Astrocyte of the spinal cord (primary cell): Measurements from ENCODE around the gene SLC22A23.
"Not testable (repeated sequence)": the region's sequence is repeated elsewhere in the genome, so short reads cannot be mapped to it uniquely, and the experiment has no call there.

ENCODE experiments used
- DNase-seq: peaks from one replicate; pipeline ENCODE4 v3.0.0; 2011; ENCODE audit warnings: low read depth, low spot score
- H3K4me3 ChIP-seq: 2 replicates; pipeline ENCODE4 v1.5.1; 2011; ENCODE audit warnings: low read depth, mild to moderate bottlenecking, low read length, moderate library complexity
- CTCF ChIP-seq: IDR thresholded peaks from 2 replicates; pipeline ENCODE4 v1.5.1; 2012; ENCODE audit warnings: low read depth, mild to moderate bottlenecking, low read length, inconsistent platforms
- in situ Hi-C: cut with HindIII; loops from 2 replicates; pipeline ENCODE4 v1.10.0; 2017; ENCODE audit warnings: low sequenced_read_pairs

Gene SLC22A23

DNA sequence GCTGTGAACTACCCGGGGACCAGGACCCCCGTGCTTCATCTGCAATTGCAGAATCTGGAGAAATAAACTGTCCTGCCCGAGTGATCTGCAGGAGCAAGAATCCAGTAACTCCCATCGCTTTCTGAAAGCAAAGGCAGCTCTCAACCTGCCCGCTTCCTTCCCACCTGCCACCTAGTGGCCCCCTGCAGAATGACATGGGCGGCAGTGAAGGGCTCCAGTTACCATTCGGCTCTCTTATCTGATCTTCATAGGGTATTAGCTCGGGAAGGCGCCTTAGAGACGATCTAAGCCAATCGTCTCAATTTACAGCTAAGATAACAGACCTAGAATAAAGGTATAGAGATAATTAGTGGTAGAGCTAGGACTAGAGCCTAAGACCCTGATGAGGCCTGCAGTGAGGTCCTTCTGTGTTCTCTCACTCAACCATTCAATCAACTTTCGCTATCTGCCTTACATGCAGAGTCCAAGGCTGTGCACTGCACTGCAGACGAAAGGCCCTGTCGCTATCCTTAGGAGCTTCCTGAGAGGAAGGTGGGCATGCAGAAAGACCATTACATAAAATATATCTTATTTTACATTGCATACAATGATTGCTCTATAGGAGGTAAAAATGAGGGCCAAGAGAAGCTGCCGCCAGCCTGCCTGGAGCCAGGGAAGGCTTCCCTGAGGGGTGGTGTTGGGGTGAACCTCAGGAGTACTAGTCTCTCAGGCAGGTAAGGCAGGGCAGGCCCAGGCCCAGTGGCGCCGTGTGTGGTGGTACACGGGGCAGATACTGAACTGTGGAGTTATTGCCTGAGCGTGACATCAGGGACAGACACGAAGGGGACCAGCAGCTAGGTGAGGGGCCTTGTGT is 205.2 kb downstream of the SLC22A23 start:
- DNase-seq = peak; percentile 86
- TF ChIP-seq CTCF = peak; percentile 99
- H3K4me3 ChIP-seq = no peak overlapping the region
- in situ Hi-C loops = no loop called here

- no peak for DNase-seq
- H3K4me3 ChIP-seq = no peak overlapping the region
- in situ Hi-C loops = no loop called here
- TF ChIP-seq CTCF = no peak
Measured at GRCh38 chr6:3250231-3250675, 206.6 kb downstream of the SLC22A23 start.

DNA sequence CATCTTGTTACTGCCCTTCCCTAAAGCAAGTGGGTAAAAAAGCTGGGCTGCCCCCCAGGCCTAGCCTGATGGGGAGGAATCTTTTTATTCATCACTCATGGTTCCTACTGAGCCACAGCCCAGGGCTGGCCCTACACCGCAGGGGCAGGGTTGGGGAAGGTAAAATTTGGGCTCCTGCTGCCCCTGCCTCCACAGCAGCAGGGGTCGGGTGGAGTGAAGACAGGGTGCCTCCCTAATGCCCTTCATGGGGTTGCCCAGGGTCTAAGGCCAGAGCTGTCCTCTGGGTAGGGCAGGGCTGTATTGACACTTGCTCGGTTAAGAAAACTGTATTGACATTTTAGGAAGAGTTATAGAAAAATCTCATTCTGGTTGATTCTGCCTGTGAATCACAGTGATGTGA is 207.0 kb downstream of the SLC22A23 start:
- in situ Hi-C loops = no loop called here
- no peak overlapping the region for H3K4me3 ChIP-seq
- no peak for TF ChIP-seq CTCF

DNA sequence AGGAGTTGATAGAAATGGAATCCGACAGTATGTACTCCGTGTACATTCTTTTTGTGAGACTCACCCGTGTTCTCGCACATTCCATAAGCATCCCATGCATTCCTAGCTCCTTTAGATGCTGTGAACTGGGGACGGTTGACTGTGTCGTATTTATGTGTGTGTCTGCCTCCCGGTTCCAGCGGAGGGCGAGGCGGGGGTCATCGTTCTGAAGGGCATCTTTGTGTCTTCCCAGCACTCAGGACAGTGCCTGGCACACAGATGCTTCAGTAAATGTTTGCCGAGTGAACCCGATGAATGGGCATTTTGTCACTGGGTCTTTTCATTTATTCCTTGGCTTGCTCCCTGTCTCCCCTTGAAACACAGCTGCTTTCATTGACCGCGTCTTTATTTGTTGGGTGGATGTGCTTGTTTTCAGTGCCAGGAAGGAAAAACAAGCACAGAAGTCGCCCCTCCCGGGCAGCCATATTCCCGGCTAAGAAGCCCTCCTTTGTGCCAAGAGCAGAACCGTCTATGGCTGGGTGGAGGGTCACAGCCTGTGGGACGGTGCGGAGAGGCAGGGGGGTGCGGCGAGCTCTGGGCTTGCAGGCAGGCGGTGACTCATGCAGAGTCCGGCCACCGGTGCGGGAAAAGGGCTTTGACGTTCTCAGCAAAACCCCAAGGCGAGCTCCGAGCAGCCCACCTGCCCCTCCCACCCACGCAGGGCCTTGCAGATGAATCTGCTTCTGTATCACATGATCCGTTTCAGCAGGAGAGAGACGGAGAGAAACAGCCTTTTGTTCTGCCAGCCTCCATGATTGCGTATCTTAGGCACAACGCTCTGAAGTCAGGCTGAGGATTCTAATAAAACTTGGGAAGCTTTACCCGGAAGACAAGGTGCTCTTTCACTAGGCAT is 209.3 kb downstream of the SLC22A23 start:
- H3K4me3 ChIP-seq = peak overlapping the region; percentile 27
- in situ Hi-C loops = no loop called here
- no peak for TF ChIP-seq CTCF
- peak; percentile 95 for DNase-seq

More for the DNA sequence above, 207.0 kb downstream of the SLC22A23 start:
- DNase-seq = no peak

DNA sequence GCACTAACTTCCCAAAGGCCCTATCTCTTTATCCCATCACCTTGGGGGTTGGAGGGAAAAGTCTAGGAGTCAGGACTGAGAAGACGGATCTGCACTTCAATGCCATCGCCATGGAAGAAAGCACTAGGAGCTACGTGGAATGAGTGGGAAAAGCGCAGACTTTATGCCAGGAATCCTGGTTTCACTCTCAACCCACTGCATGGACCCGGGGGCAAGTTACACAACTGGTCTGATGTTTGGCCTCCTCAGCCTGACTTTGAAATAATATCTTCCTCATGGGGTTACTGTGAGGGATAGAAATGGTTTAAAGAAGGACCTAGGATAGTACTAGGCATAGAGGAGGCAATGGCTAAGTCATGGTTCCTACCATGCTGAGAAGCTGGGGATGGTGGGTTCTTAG is 211.6 kb downstream of the SLC22A23 start:
- in situ Hi-C loops = no loop called here
- no peak overlapping the region for H3K4me3 ChIP-seq
- TF ChIP-seq CTCF = no peak
- no peak for DNase-seq

- DNase-seq, in situ Hi-C loops, H3K4me3 ChIP-seq: not testable (repeated sequence)
Measured at GRCh38 chr6:3244832-3245161, 212.1 kb downstream of the SLC22A23 start.
